ENCODE data around the gene SPATA16.

The SPATA16 gene

GRCh38 chr3:172989373-172989772, 151.7 kb downstream of the SPATA16 start:
- Histone ChIP-seq H3K36me3 (ENCODE audit: control insufficient read depth in 1 of 2, insufficient read depth in 2 of 2, low read length in 2 of 2) (no peaks in the 10 kb centered on the region), H3K4me3 (ENCODE audit: low read depth in 1 of 2, low read length in 2 of 2) (no peak overlapping the region), H3K9ac (ENCODE audit: low read depth in 1 of 2, low read length in 2 of 2) (no peak overlapping the region), H3K27me3 (ENCODE audit: control insufficient read depth in 1 of 2, insufficient read depth in 2 of 2, low read length in 2 of 2) (no peaks in the 10 kb centered on the region), H3K27ac (ENCODE audit: low read depth, low read length) (no peak overlapping the region), H3K9me3 (ENCODE audit: control insufficient read depth in 1 of 2, low read length in 2 of 2) (no peaks in the 10 kb centered on the region), H3K4me1 (ENCODE audit: control insufficient read depth in 1 of 2, insufficient read depth in 2 of 2, low read length in 2 of 2) (no peaks in the 10 kb centered on the region)

DNA sequence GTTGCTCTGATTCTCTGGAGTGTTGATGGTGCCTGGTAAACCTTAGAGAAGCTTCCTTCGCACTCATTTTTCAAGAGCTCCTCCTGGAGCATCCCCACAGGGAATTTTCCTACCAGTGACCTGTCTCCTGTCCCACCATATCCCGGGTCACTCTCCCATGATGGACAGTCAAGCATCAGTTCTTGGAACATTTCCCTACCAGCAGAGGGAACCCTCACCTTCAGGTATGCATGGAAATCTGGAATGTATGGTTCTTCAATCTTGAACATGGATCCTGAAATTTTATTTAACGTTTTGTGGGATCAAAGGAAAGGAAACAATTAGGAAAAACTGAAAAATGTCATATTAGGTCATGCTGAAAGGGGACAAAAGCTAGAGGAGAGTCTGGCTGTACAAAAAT, 153.8 kb downstream of the SPATA16 start:
- H3K27ac ChIP-seq (ENCODE audit: low read depth, low read length): no peak overlapping the region
- no peak overlapping the region for H3K9ac ChIP-seq (ENCODE audit: low read depth in 1 of 2, low read length in 2 of 2)
- H3K9me3 ChIP-seq (ENCODE audit: control insufficient read depth in 1 of 2, low read length in 2 of 2): no peaks in the 10 kb centered on the region
- no peaks in the 10 kb centered on the region for H3K27me3 ChIP-seq (ENCODE audit: control insufficient read depth in 1 of 2, insufficient read depth in 2 of 2, low read length in 2 of 2)
- H3K4me3 ChIP-seq (ENCODE audit: low read depth in 1 of 2, low read length in 2 of 2): no peak overlapping the region
- no peaks in the 10 kb centered on the region for H3K4me1 ChIP-seq (ENCODE audit: control insufficient read depth in 1 of 2, insufficient read depth in 2 of 2, low read length in 2 of 2)
- H3K36me3 ChIP-seq (ENCODE audit: control insufficient read depth in 1 of 2, insufficient read depth in 2 of 2, low read length in 2 of 2): no peaks in the 10 kb centered on the region

DNA sequence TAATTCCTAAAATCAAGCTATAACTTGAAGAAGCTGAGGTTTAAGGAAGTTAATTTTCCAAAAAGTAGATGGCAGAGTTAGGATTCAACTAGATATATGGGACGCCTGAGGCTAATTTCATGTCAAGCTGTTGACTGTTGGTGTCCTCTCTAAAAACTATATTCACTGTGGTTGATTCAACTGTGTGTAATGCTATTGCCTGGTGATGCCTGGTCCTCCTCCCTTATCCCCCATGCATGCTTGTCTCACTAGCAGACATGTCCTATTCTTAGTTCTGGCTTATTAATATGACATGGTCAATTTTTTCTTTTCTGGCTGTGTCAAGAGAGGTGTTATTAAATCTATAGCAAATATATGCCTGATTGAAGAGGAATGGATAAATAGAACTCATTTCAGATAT, 156.1 kb downstream of the SPATA16 start:
- no peaks in the 10 kb centered on the region for H3K4me1 ChIP-seq (ENCODE audit: control insufficient read depth in 1 of 2, insufficient read depth in 2 of 2, low read length in 2 of 2)
- no peaks in the 10 kb centered on the region for H3K9me3 ChIP-seq (ENCODE audit: control insufficient read depth in 1 of 2, low read length in 2 of 2)
- no peak overlapping the region for H3K4me3 ChIP-seq (ENCODE audit: low read depth in 1 of 2, low read length in 2 of 2)
- H3K27me3 ChIP-seq (ENCODE audit: control insufficient read depth in 1 of 2, insufficient read depth in 2 of 2, low read length in 2 of 2): no peaks in the 10 kb centered on the region
- no peak overlapping the region for H3K27ac ChIP-seq (ENCODE audit: low read depth, low read length)
- H3K9ac ChIP-seq (ENCODE audit: low read depth in 1 of 2, low read length in 2 of 2): no peak overlapping the region
- H3K36me3 ChIP-seq (ENCODE audit: control insufficient read depth in 1 of 2, insufficient read depth in 2 of 2, low read length in 2 of 2): no peaks in the 10 kb centered on the region

DNA sequence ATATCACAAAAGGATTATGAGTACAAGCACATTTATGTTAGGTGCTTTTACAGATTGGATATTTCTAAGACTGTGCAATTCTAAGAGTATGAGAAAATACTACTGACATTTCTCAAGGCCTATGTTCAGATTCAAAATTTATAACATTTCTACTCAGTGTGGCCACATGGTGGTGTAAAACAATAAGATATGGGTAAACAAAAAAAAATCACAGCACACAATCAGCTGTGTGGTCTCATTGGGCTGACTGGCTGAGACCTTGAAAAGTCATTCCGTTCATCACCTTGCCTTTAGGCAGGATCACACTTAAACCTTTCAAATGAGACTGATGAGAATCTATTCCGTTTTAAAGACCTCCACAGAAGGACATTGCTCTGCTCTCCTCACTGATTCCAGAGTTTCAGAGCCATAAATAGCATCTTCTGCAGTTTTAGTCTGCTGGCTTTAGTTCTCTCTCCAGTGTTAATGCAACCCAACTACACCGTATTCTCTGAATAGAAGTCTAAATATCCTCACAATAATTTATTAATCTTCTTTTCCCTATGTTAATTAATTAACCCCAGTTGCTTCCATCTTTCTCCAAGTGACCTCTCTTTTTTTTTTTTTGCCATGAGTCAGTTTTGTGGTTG, 158.2 kb downstream of the SPATA16 start:
- H3K4me1 ChIP-seq (ENCODE audit: control insufficient read depth in 1 of 2, insufficient read depth in 2 of 2, low read length in 2 of 2): no peaks in the 10 kb centered on the region
- no peaks in the 10 kb centered on the region for H3K36me3 ChIP-seq (ENCODE audit: control insufficient read depth in 1 of 2, insufficient read depth in 2 of 2, low read length in 2 of 2)
- no peak overlapping the region for H3K27ac ChIP-seq (ENCODE audit: low read depth, low read length)
- H3K27me3 ChIP-seq (ENCODE audit: control insufficient read depth in 1 of 2, insufficient read depth in 2 of 2, low read length in 2 of 2): no peaks in the 10 kb centered on the region
- no peaks in the 10 kb centered on the region for H3K9me3 ChIP-seq (ENCODE audit: control insufficient read depth in 1 of 2, low read length in 2 of 2)
- H3K4me3 ChIP-seq (ENCODE audit: low read depth in 1 of 2, low read length in 2 of 2): no peak overlapping the region
- H3K9ac ChIP-seq (ENCODE audit: low read depth in 1 of 2, low read length in 2 of 2): no peak overlapping the region

GRCh38 chr3:172981407-172981983, 159.5 kb downstream of the SPATA16 start:
- H3K27ac ChIP-seq (ENCODE audit: low read depth, low read length): no peak overlapping the region
- no peaks in the 10 kb centered on the region for H3K9me3 ChIP-seq (ENCODE audit: control insufficient read depth in 1 of 2, low read length in 2 of 2)
- H3K36me3 ChIP-seq (ENCODE audit: control insufficient read depth in 1 of 2, insufficient read depth in 2 of 2, low read length in 2 of 2): no peaks in the 10 kb centered on the region
- H3K27me3 ChIP-seq (ENCODE audit: control insufficient read depth in 1 of 2, insufficient read depth in 2 of 2, low read length in 2 of 2): no peaks in the 10 kb centered on the region
- H3K4me1 ChIP-seq (ENCODE audit: control insufficient read depth in 1 of 2, insufficient read depth in 2 of 2, low read length in 2 of 2): no peaks in the 10 kb centered on the region
- no peak overlapping the region for H3K4me3 ChIP-seq (ENCODE audit: low read depth in 1 of 2, low read length in 2 of 2)
- H3K9ac ChIP-seq (ENCODE audit: low read depth in 1 of 2, low read length in 2 of 2): no peak overlapping the region

DNA sequence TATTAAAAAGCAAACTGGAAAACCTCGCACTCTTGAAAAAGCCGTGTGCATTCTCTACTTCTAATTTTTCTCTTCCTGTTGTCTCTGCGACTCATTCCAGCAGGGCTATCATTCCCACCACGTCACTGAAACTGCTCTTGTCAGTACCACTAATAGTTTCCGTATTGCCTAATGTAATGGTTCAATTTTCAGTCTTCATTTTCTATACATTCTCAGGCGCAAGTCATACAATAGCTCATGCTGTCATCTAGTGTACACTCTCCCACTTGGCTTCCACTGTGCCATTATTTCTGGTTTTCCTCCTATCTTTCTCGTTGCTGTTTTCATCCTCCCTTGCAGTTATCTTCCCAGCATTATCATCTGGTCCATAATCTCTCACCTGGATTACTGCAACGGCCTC, 160.2 kb downstream of the SPATA16 start:
- H3K36me3 ChIP-seq (ENCODE audit: control insufficient read depth in 1 of 2, insufficient read depth in 2 of 2, low read length in 2 of 2): no peaks in the 10 kb centered on the region
- no peaks in the 10 kb centered on the region for H3K27me3 ChIP-seq (ENCODE audit: control insufficient read depth in 1 of 2, insufficient read depth in 2 of 2, low read length in 2 of 2)
- no peaks in the 10 kb centered on the region for H3K9me3 ChIP-seq (ENCODE audit: control insufficient read depth in 1 of 2, low read length in 2 of 2)
- no peaks in the 10 kb centered on the region for H3K4me1 ChIP-seq (ENCODE audit: control insufficient read depth in 1 of 2, insufficient read depth in 2 of 2, low read length in 2 of 2)
- no peak overlapping the region for H3K27ac ChIP-seq (ENCODE audit: low read depth, low read length)
- H3K9ac ChIP-seq (ENCODE audit: low read depth in 1 of 2, low read length in 2 of 2): no peak overlapping the region
- H3K4me3 ChIP-seq (ENCODE audit: low read depth in 1 of 2, low read length in 2 of 2): no peak overlapping the region

DNA sequence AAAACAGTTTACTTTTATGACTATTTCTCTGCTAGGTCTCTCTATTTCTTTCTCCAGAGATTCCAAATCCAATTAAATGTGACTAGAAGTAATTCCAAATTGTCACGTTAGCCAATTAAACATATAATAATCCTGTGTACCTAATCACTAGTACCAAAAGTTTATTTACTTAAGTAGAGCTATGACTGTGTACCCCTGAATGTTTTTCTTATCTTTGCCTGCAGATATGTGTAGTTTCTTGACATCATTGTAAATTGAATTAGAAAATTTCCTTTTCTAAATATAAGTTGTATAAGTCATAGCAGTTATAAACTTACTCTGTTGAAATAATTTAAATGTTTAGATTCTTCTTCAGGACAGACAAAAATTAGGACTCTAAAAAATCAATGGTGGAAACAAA, 163.3 kb downstream of the SPATA16 start:
- Histone ChIP-seq H3K4me1 (ENCODE audit: control insufficient read depth in 1 of 2, insufficient read depth in 2 of 2, low read length in 2 of 2) (no peaks in the 10 kb centered on the region), H3K9ac (ENCODE audit: low read depth in 1 of 2, low read length in 2 of 2) (no peak overlapping the region)

GRCh38 chr3:172974969-172975368, 166.1 kb downstream of the SPATA16 start:
- Histone ChIP-seq H3K4me3 (ENCODE audit: low read depth in 1 of 2, low read length in 2 of 2) (no peak overlapping the region), H3K9ac (ENCODE audit: low read depth in 1 of 2, low read length in 2 of 2) (no peak overlapping the region), H3K36me3 (ENCODE audit: control insufficient read depth in 1 of 2, insufficient read depth in 2 of 2, low read length in 2 of 2) (no peaks in the 10 kb centered on the region), H3K27ac (ENCODE audit: low read depth, low read length) (no peak overlapping the region), H3K9me3 (ENCODE audit: control insufficient read depth in 1 of 2, low read length in 2 of 2) (no peaks in the 10 kb centered on the region), H3K4me1 (ENCODE audit: control insufficient read depth in 1 of 2, insufficient read depth in 2 of 2, low read length in 2 of 2) (no peaks in the 10 kb centered on the region), H3K27me3 (ENCODE audit: control insufficient read depth in 1 of 2, insufficient read depth in 2 of 2, low read length in 2 of 2) (no peaks in the 10 kb centered on the region)

More for the DNA sequence above, 163.3 kb downstream of the SPATA16 start:
- Histone ChIP-seq H3K9me3 (ENCODE audit: control insufficient read depth in 1 of 2, low read length in 2 of 2) (no peaks in the 10 kb centered on the region), H3K27me3 (ENCODE audit: control insufficient read depth in 1 of 2, insufficient read depth in 2 of 2, low read length in 2 of 2) (no peaks in the 10 kb centered on the region), H3K27ac (ENCODE audit: low read depth, low read length) (no peak overlapping the region), H3K4me3 (ENCODE audit: low read depth in 1 of 2, low read length in 2 of 2) (no peak overlapping the region), H3K36me3 (ENCODE audit: control insufficient read depth in 1 of 2, insufficient read depth in 2 of 2, low read length in 2 of 2) (no peaks in the 10 kb centered on the region)

DNA sequence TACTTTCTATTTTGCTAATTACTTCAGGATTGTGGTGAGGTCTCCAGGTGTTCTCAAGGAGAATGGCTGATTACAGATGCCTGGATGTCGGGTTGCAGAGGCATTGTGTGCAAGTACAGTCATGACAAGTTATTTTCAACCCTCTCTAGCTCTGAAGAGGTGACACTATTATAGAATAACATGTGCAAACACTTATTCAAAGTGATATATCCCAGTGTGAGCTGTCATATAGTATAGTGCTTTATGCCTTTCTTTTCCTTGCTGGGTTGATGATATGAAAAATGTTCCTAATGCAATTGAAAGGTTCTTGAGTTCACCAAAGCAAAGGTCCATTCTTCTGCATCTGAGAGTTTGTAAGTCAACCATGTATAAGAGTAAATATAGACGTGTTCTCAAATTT, 167.2 kb downstream of the SPATA16 start:
- Histone ChIP-seq H3K27me3 (ENCODE audit: control insufficient read depth in 1 of 2, insufficient read depth in 2 of 2, low read length in 2 of 2) (no peaks in the 10 kb centered on the region), H3K4me3 (ENCODE audit: low read depth in 1 of 2, low read length in 2 of 2) (no peak overlapping the region)

GRCh38 chr3:172972717-172973116, 168.3 kb downstream of the SPATA16 start:
- H3K36me3 ChIP-seq (ENCODE audit: control insufficient read depth in 1 of 2, insufficient read depth in 2 of 2, low read length in 2 of 2): no peaks in the 10 kb centered on the region
- H3K4me3 ChIP-seq (ENCODE audit: low read depth in 1 of 2, low read length in 2 of 2): no peak overlapping the region
- no peaks in the 10 kb centered on the region for H3K27me3 ChIP-seq (ENCODE audit: control insufficient read depth in 1 of 2, insufficient read depth in 2 of 2, low read length in 2 of 2)
- H3K9me3 ChIP-seq (ENCODE audit: control insufficient read depth in 1 of 2, low read length in 2 of 2): no peaks in the 10 kb centered on the region
- H3K27ac ChIP-seq (ENCODE audit: low read depth, low read length): no peak overlapping the region
- no peaks in the 10 kb centered on the region for H3K4me1 ChIP-seq (ENCODE audit: control insufficient read depth in 1 of 2, insufficient read depth in 2 of 2, low read length in 2 of 2)
- H3K9ac ChIP-seq (ENCODE audit: low read depth in 1 of 2, low read length in 2 of 2): no peak overlapping the region

More for the DNA sequence above, 167.2 kb downstream of the SPATA16 start:
- no peak overlapping the region for H3K27ac ChIP-seq (ENCODE audit: low read depth, low read length)
- H3K9ac ChIP-seq (ENCODE audit: low read depth in 1 of 2, low read length in 2 of 2): no peak overlapping the region
- no peaks in the 10 kb centered on the region for H3K36me3 ChIP-seq (ENCODE audit: control insufficient read depth in 1 of 2, insufficient read depth in 2 of 2, low read length in 2 of 2)
- no peaks in the 10 kb centered on the region for H3K4me1 ChIP-seq (ENCODE audit: control insufficient read depth in 1 of 2, insufficient read depth in 2 of 2, low read length in 2 of 2)
- H3K9me3 ChIP-seq (ENCODE audit: control insufficient read depth in 1 of 2, low read length in 2 of 2): no peaks in the 10 kb centered on the region

Measured in duodenal mucosa (tissue), 2 donors.